Liver (tissue), 9 donors: ENCODE data around the gene NDUFA7. TPM values are rescaled to one million over a fixed set of nuclear protein-coding genes. Genes with fewer than 3 reads are reported as not detected.

ENCODE experiments used
- DNase-seq: peaks from one replicate; pipeline ENCODE4 v3.0.0-alpha.2; 2017; ENCODE audit warnings: low spot score
- H3K27ac ChIP-seq, 2 donors: one replicate each; pipeline ENCODE4 v1.7.0; 2013; ENCODE audit warnings: inconsistent platforms in 2 of 2, low read length in 2 of 2, control low read depth in 1 of 2, low read depth in 1 of 2, mild to moderate bottlenecking in 1 of 2
- H3K27me3 ChIP-seq, 4 donors: one replicate each; pipeline versions ENCODE4 v1.6.1 to v1.7.0; 2013; ENCODE audit warnings: low read length in 3 of 4, inconsistent platforms in 1 of 4, mild to moderate bottlenecking in 1 of 4, moderate library complexity in 1 of 4; ENCODE audit not compliant: control insufficient read depth in 4 of 4, insufficient read depth in 4 of 4
- H3K36me3 ChIP-seq, 4 donors: one replicate each; pipeline versions ENCODE4 v1.6.1 to v1.7.0; 2013; ENCODE audit warnings: low read length in 3 of 4, mild to moderate bottlenecking in 3 of 4, low read depth in 1 of 4, moderate library complexity in 1 of 4; ENCODE audit not compliant: control insufficient read depth in 4 of 4, insufficient read depth in 3 of 4
- H3K4me1 ChIP-seq, 4 donors: one replicate each; pipeline versions ENCODE4 v1.6.1 to v1.7.0; 2013; ENCODE audit warnings: low read length in 3 of 4, mild to moderate bottlenecking in 3 of 4, moderate library complexity in 1 of 4; ENCODE audit not compliant: control insufficient read depth in 4 of 4, insufficient read depth in 4 of 4
- H3K4me3 ChIP-seq, 3 donors: one replicate each; pipeline versions ENCODE4 v1.6.1 to v1.7.0; 2013; ENCODE audit warnings: low read length in 3 of 3, control low read depth in 1 of 3, low read depth in 1 of 3, mild to moderate bottlenecking in 1 of 3
- H3K9ac ChIP-seq, 2 donors: one replicate each; pipeline ENCODE4 v1.7.0; 2013; ENCODE audit warnings: low read length in 2 of 2, mild to moderate bottlenecking in 2 of 2, moderate library complexity in 2 of 2, control low read depth in 1 of 2, low read depth in 1 of 2
- H3K9me3 ChIP-seq, 4 donors: one replicate each; pipeline versions ENCODE4 v1.6.1 to v1.7.0; 2013; ENCODE audit warnings: low read length in 3 of 4; ENCODE audit not compliant: control insufficient read depth in 4 of 4
- ATF3 ChIP-seq: IDR thresholded peaks from 2 replicates; pipeline ENCODE4 v1.6.1; 2016; ENCODE audit warnings: antibody characterized with exemption
- CTCF ChIP-seq: fragments of 150-350 bp; IDR thresholded peaks from 2 replicates; pipeline ENCODE4 v1.5.1; 2017; ENCODE audit warnings: improper control_type of control experiment, low read depth, low read length; ENCODE audit not compliant: missing input control
- EGR1 ChIP-seq, 2 donors: IDR thresholded peaks; 2 replicates each; pipeline ENCODE4 v1.6.1; 2016 to 2018; ENCODE audit warnings: antibody characterized with exemption in 2 of 2, low read depth in 2 of 2
- FOXA1 ChIP-seq: IDR thresholded peaks from 2 replicates; pipeline ENCODE4 v1.6.1; 2016; ENCODE audit warnings: antibody characterized with exemption
- FOXA2 ChIP-seq: IDR thresholded peaks from 2 replicates; pipeline ENCODE4 v1.6.1; 2016; ENCODE audit warnings: antibody characterized with exemption
- GABPA ChIP-seq, 2 donors: IDR thresholded peaks in 1 of 2; conservative IDR thresholded peaks in 1 of 2; 2 replicates each; pipeline ENCODE4 v1.6.1; 2016; ENCODE audit warnings: antibody characterized with exemption in 2 of 2, mild to moderate bottlenecking in 1 of 2, moderate library complexity in 1 of 2
- HNF4A ChIP-seq, 2 donors: conservative IDR thresholded peaks; 2 replicates each; pipeline ENCODE4 v1.6.1; 2016; ENCODE audit warnings: antibody characterized with exemption in 2 of 2, mild to moderate bottlenecking in 2 of 2
- HNF4G ChIP-seq: IDR thresholded peaks from 2 replicates; pipeline ENCODE4 v1.6.1; 2016; ENCODE audit warnings: antibody characterized with exemption
- JUND ChIP-seq, 2 donors: IDR thresholded peaks; 2 replicates each; pipeline ENCODE4 v1.6.1; 2016; ENCODE audit warnings: antibody characterized with exemption in 2 of 2
- MAX ChIP-seq: IDR thresholded peaks from 2 replicates; pipeline ENCODE4 v1.6.1; 2016; ENCODE audit warnings: antibody characterized with exemption
- NR2F2 ChIP-seq: IDR thresholded peaks from 2 replicates; pipeline ENCODE4 v1.6.1; 2016; ENCODE audit warnings: antibody characterized with exemption
- RAD21 ChIP-seq, 2 donors: IDR thresholded peaks; 2 replicates each; pipeline ENCODE4 v1.6.1; 2016; ENCODE audit warnings: antibody characterized with exemption in 2 of 2, mild to moderate bottlenecking in 2 of 2
- REST ChIP-seq: IDR thresholded peaks from 2 replicates; pipeline ENCODE4 v1.6.1; 2016; ENCODE audit warnings: antibody characterized with exemption, mild to moderate bottlenecking
- RXRA ChIP-seq, 2 donors: IDR thresholded peaks; 2 replicates each; pipeline ENCODE4 v1.6.1; 2017 to 2018; ENCODE audit warnings: antibody characterized with exemption in 2 of 2, mild to moderate bottlenecking in 1 of 2
- SP1 ChIP-seq: IDR thresholded peaks from 2 replicates; pipeline ENCODE4 v1.6.1; 2018; ENCODE audit warnings: antibody characterized with exemption, mild to moderate bottlenecking
- TAF1 ChIP-seq: conservative IDR thresholded peaks from 2 replicates; pipeline ENCODE4 v1.6.1; 2016; ENCODE audit warnings: antibody characterized with exemption, mild to moderate bottlenecking
- YY1 ChIP-seq: IDR thresholded peaks from 2 replicates; pipeline ENCODE4 v1.6.1; 2016; ENCODE audit warnings: antibody characterized with exemption, mild to moderate bottlenecking
- ZBTB33 ChIP-seq: IDR thresholded peaks from 2 replicates; pipeline ENCODE4 v1.6.1; 2016; ENCODE audit warnings: antibody characterized with exemption
- WGBS: extraction: QIAGEN DNeasy Blood & Tissue Kit; methylation state at CpG from one replicate; pipeline ENCODE4 v1.1.7; 2013; 5-methylcytosine and 5-hydroxymethylcytosine counted together
- polyA plus RNA-seq, 2 donors: library from polyadenylated mRNA; stranded (reverse) in 1 of 2; unstranded in 1 of 2; fragments of 200-250 nt in 1 of 2; fragments of >200 nt in 1 of 2; fragmentation: Nextera tagmentation in 1 of 2; extraction: Ambion mirVana in 1 of 2; gene quantifications; one replicate each; pipeline versions ENCODE4 v1.2.1 to v1.2.3, GENCODE V29; 2013 to 2015
- total RNA-seq, 2 donors: library from RNA; depleted of rRNA; stranded (reverse); fragments of >200 nt; gene quantifications; one replicate each; pipeline ENCODE4 v1.2.3, GENCODE V29; 2014
- donor health status: healthy.
- donor health status: healthy.
- donor health status: healthy.
- donor health status: healthy.
- donor health status: healthy.

NDUFA7 gene
- total and polyA plus RNA-seq, 4 donors: 19.6 to 101 (median 55.7) TPM

- Histone ChIP-seq H3K4me1 (peaks cover 19 to 62% (median 43%) of the 10 kb centered on the region in 4 donors), H3K36me3 (peaks cover 5 to 12% (median 8%) of the 10 kb centered on the region in 4 donors), H3K27ac (peak overlapping the region; percentile 34 to 63), H3K4me3 (no peak overlapping the region), H3K27me3 (no peaks in the 10 kb centered on the region), H3K9me3 (no peaks in the 10 kb centered on the region), H3K9ac (no peak overlapping the region)
- DNase-seq: no peak
- WGBS: 64% methylated on average over 19 of the region's 19 CpGs
- no peak for TF ChIP-seq YY1
- TF ChIP-seq RXRA (IDR thresholded peaks at IDR 0.05): peak in 1 of 2 donors; percentile 36
Measured at GRCh38 chr19:8370176-8371010, 49.2 kb upstream of the NDUFA7 start.

- H3K9me3 ChIP-seq: no peaks in the 10 kb centered on the region
- H3K27ac ChIP-seq: peak overlapping the region; percentile 78 to 85
- no peak overlapping the region for H3K9ac ChIP-seq
- DNase-seq: peak; percentile 65
- no peaks in the 10 kb centered on the region for H3K27me3 ChIP-seq
- 19% methylated on average over 23 of the region's 23 CpGs for WGBS
- peaks cover 15 to 63% (median 42%) of the 10 kb centered on the region in 4 donors for H3K4me1 ChIP-seq
- H3K4me3 ChIP-seq: peak overlapping the region in 1 of 3 donors; percentile 83
- TF ChIP-seq MAX (peak; percentile 34), RXRA (IDR thresholded peaks at IDR 0.05) (peak; percentile 94), RAD21 (IDR thresholded peaks at IDR 0.05) (no peak), REST (peak; percentile 52), NR2F2 (peak; percentile 60), HNF4A (conservative IDR thresholded peaks at IDR 0.05) (peak in 1 of 2 donors; percentile 36), EGR1 (IDR thresholded peaks at IDR 0.05; ENCODE audit: low read depth in 2 of 2) (peak in 1 of 2 donors; percentile 51), SP1 (peak; percentile 91), ATF3 (no peak), ZBTB33 (no peak), YY1 (peak; percentile 71), FOXA1 (no peak), HNF4G (no peak), TAF1 (no peak), GABPA (IDR thresholded peaks at IDR 0.05 in 1 of 2, conservative IDR thresholded peaks at IDR 0.05 in 1 of 2) (peak in 1 of 2 donors; percentile 14), CTCF (no peak), JUND (IDR thresholded peaks at IDR 0.05) (peak in 1 of 2 donors; percentile 3), FOXA2 (no peak)
- peaks cover 0 to 12% (median 3%) of the 10 kb centered on the region in 4 donors for H3K36me3 ChIP-seq
Measured at GRCh38 chr19:8367327-8368001, 46.3 kb upstream of the NDUFA7 start.
